Thyroid gland (tissue), 4 donors: ENCODE measurements around the gene NTF3.

Source experiments
- CTCF ChIP-seq, 6 experiments: fragments of 200-600 bp in 3 of 6; fragments of 450-650 bp in 3 of 6; sonication (generic) in 3 of 6; IDR thresholded peaks; one replicate each; pipeline ENCODE4 v1.5.1; 2016 to 2019; ENCODE audit warnings: antibody characterized with exemption in 6 of 6, mild to moderate bottlenecking in 2 of 6, inconsistent platforms in 1 of 6, moderate library complexity in 1 of 6
- POLR2A ChIP-seq, 2 donors: fragments of 450-650 bp; IDR thresholded peaks; one replicate each; pipeline ENCODE4 v1.6.1; 2017; ENCODE audit warnings: antibody characterized with exemption in 2 of 2, mild to moderate bottlenecking in 2 of 2, moderate library complexity in 1 of 2

GRCh38 chr12:5488626-5488955, 56.7 kb downstream of the NTF3 start:
- TF ChIP-seq POLR2A (IDR thresholded peaks at IDR 0.05) (no peak), CTCF (IDR thresholded peaks at IDR 0.05) (no peak)
